ENCODE measurements around the gene APEX2. TPM values are rescaled to one million over a fixed set of nuclear protein-coding genes. Genes with fewer than 3 reads are reported as not detected.

Gene APEX2
- total RNA-seq, 1 experiment from 2014 or later = 28.5 TPM

- Histone ChIP-seq H3K56ac (ENCODE audit: insufficient read length, low read depth, low read length) (no peak overlapping the region), H4K20me1 (ENCODE audit: control insufficient read depth, insufficient read depth, insufficient read length) (no peaks in the 10 kb centered on the region), H3K27ac (ENCODE audit: insufficient read length, low read depth, low read length) (no peak overlapping the region), H2BK15ac (ENCODE audit: low read depth, low read length) (no peak overlapping the region), H2BK20ac (ENCODE audit: low read depth, low read length, poor library complexity, severe bottlenecking) (no peak overlapping the region), H4K8ac (replicated peaks; ENCODE audit: insufficient read length, low read depth, low read length) (no peak overlapping the region), H2AK5ac (ENCODE audit: insufficient read length, low read length) (no peak overlapping the region), H2BK120ac (ENCODE audit: low read depth, low read length, poor library complexity, severe bottlenecking) (no peak overlapping the region), H3K4ac (ENCODE audit: low read depth, low read length) (no peak overlapping the region), H3T11ph (ENCODE audit: low read length) (no peak overlapping the region), H3K23ac (ENCODE audit: insufficient read length, low read depth, low read length) (no peak overlapping the region), H3K4me2 (ENCODE audit: insufficient read depth, insufficient read length, low read length) (no peak overlapping the region), H3K14ac (ENCODE audit: insufficient read depth, low read length) (no peak overlapping the region), H3K4me1 (ENCODE audit: insufficient read depth, low read length) (no peaks in the 10 kb centered on the region), H4K5ac (ENCODE audit: insufficient read length, low read depth, low read length) (no peak overlapping the region), H3K9me3 (ENCODE audit: control insufficient read depth, low read depth, low read length) (peaks cover 26% of the 10 kb centered on the region), H3K18ac (ENCODE audit: insufficient read length, low read depth, low read length) (no peak overlapping the region), H3K9ac (ENCODE audit: extremely low read depth, insufficient read length, low read length) (no peak overlapping the region), H2BK5ac (ENCODE audit: insufficient read length, low read length) (no peak overlapping the region), H4K91ac (ENCODE audit: insufficient read length, low read depth, low read length) (no peak overlapping the region), H2BK12ac (ENCODE audit: insufficient read length, low read depth, low read length) (no peak overlapping the region), H3K79me1 (ENCODE audit: insufficient read depth, low read depth, low read length, poor library complexity, severe bottlenecking) (no peaks in the 10 kb centered on the region), H3K23me2 (ENCODE audit: insufficient read length, low read depth, low read length, poor library complexity, severe bottlenecking) (no peaks in the 10 kb centered on the region), H3K27me3 (ENCODE audit: insufficient read depth, low read length) (no peaks in the 10 kb centered on the region), H2AFZ (ENCODE audit: low read length) (no peak overlapping the region), H3K79me2 (ENCODE audit: insufficient read depth, low read length) (no peaks in the 10 kb centered on the region)
- no peaks in the 10 kb centered on the region; the same call in 1 of the 2 replicates for H3K27me3 Mint-ChIP-seq (ENCODE audit: low read depth)
- no peaks in the 10 kb centered on the region; a peak in 2 of 7 replicates for H3K36me3 Mint-ChIP-seq (ENCODE audit: insufficient read depth in 1 of 3, low read depth in 3 of 3)
- H3K4me1 Mint-ChIP-seq = peaks cover 11% of the 10 kb centered on the region in 2 experiments; a peak in 3 of 4 replicates
- no peak for TF ChIP-seq CTCF (conservative IDR thresholded peaks at IDR 0.05)
- H3K9me3 Mint-ChIP-seq = peaks cover 54 to 66% of the 10 kb centered on the region in 2 experiments
- 100% methylated on average over 1 of the region's 2 CpGs for WGBS (ENCODE audit: extremely low coverage, insufficient read length, low lambda C conversion rate)
- no peak overlapping the region for H3K4me3 Mint-ChIP-seq
- no peak for DNase-seq
- H3K27ac Mint-ChIP-seq = no peak overlapping the region
Observed at GRCh38 chrX:55026840-55027239, 26.7 kb downstream of the APEX2 start.
